Calu3 (cell line): ENCODE data around the gene CCL16. TPM values are rescaled to one million over a fixed set of nuclear protein-coding genes. Genes with fewer than 3 reads are reported as not detected.
"Not testable (repeated sequence)": the region's sequence is repeated elsewhere in the genome, so short reads cannot be mapped to it uniquely, and the experiment has no call there.

ENCODE experiments used
- BruUV-seq: library from RNA; stranded (reverse); fragments of 400-500 nt; replicated peaks from 2 replicates; lab custom pipeline; 2021; lab: Mats Ljungman, UMichigan
- CTCF ChIA-PET: fragments of 300-600 bp; sonication (Branson Sonifier 250); formaldehyde crosslinking; loops from one replicate; lab custom pipeline; 2022; ENCODE audit warnings: antibody characterized with exemption; lab: Charles Lee
- DNase-seq: peaks from one replicate; pipeline ENCODE4 v3.0.0; 2022
- H3K27ac Mint-ChIP-seq: one replicate; pipeline ENCODE4 v1.8.0; 2022; ENCODE audit warnings: mixed read lengths; ENCODE audit not compliant: unreplicated experiment
- H3K27me3 Mint-ChIP-seq: one replicate; pipeline ENCODE4 v1.8.0; 2022; ENCODE audit warnings: mixed read lengths; ENCODE audit not compliant: unreplicated experiment
- H3K36me3 Mint-ChIP-seq: one replicate; pipeline ENCODE4 v1.8.0; 2022; ENCODE audit warnings: mild to moderate bottlenecking, moderate library complexity, mixed read lengths; ENCODE audit not compliant: insufficient read depth, unreplicated experiment
- H3K4me1 Mint-ChIP-seq: one replicate; pipeline ENCODE4 v1.8.0; 2022; ENCODE audit warnings: mild to moderate bottlenecking, low read depth, mixed read lengths; ENCODE audit not compliant: unreplicated experiment
- H3K4me3 Mint-ChIP-seq: one replicate; pipeline ENCODE4 v1.8.0; 2022; ENCODE audit warnings: mild to moderate bottlenecking, low read depth, moderate library complexity, mixed read lengths; ENCODE audit not compliant: unreplicated experiment
- H3K9me3 Mint-ChIP-seq: one replicate; pipeline ENCODE4 v1.8.0; 2022; ENCODE audit warnings: low read depth, mixed read lengths; ENCODE audit not compliant: unreplicated experiment
- intact Hi-C: fragments of 100-400 bp; cut with micrococcal nuclease; formaldehyde crosslinking; loops from one replicate; pipeline ENCODE4 v1.10.0; 2022; ENCODE audit not compliant: unreplicated experiment
- total RNA-seq: library from RNA; stranded (reverse); gene quantifications from 2 replicates; pipeline ENCODE4 v1.2.3, GENCODE V29; 2022
- TF ChIP-seq, protein P1 (sequence below): fragments of 200-600 bp; IDR thresholded peaks from one replicate; pipeline ENCODE4 v1.8.0; 2022; ENCODE audit warnings: antibody characterized with exemption; ENCODE audit not compliant: unreplicated experiment

Gene CCL16
- total RNA-seq, 1 experiment from 2014 or later, result not detected

DNA sequence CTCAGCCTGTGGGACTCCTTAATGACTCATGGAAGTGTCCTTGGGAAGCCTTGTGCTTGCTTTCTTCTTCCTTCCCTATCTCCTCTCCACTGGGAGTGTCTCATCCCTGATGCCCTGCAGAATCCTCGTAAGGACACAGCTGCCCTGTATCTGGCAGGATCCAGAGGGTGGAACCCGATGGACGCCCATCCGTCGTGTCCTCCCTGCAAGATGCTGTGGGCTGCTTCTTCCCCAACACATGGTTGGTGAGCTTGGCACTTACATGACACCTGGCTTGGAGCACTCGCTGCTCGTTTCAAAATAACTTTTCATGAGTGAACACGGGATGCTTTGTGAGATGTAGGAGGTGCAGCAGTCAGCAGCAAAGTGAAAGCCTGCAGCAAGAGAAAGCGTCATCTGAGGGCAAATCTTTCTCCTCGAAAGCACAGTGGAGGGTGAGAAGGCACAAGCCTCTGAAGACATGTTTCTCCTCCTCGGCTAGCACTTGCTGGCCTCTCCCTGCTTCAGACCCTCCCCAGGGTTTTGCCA lies 16.8 kb upstream of the CCL16 start:
- CTCF ChIA-PET, result no interaction called here

DNA sequence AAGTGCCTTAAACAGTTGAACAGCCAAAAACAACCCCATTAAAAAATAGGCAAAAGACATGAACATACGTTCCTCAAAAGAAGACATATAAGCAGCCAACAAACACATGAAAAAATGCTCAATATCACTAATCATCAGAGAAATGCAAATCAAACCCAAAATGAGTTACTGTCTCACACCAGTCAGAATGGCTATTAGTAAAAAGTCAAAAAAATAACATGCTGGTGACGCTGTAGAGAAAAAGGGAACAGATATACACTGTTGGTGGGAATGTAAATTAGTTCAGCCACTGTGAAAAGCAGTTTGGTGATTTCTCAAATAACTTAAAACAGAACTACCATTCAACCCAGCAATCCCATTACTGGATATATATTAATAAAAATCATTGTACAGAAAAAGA lies 14.0 kb upstream of the CCL16 start:
- intact Hi-C loops, H3K36me3 Mint-ChIP-seq, BruUV-seq, DNase-seq, H3K27ac Mint-ChIP-seq, CTCF ChIA-PET, H3K4me1 Mint-ChIP-seq, H3K4me3 Mint-ChIP-seq, H3K9me3 Mint-ChIP-seq: not testable (repeated sequence)
- H3K27me3 Mint-ChIP-seq, result peaks cover 16% of the 10 kb centered on the region

More for the DNA sequence above, 16.8 kb upstream of the CCL16 start:
- intact Hi-C loops, result no loop called here
- H3K27ac Mint-ChIP-seq, result no peak overlapping the region
- no peaks in the 10 kb centered on the region for H3K9me3 Mint-ChIP-seq
- H3K4me3 Mint-ChIP-seq, result no peak overlapping the region
- no TSS peak for BruUV-seq
- TF ChIP-seq, protein P1, sequence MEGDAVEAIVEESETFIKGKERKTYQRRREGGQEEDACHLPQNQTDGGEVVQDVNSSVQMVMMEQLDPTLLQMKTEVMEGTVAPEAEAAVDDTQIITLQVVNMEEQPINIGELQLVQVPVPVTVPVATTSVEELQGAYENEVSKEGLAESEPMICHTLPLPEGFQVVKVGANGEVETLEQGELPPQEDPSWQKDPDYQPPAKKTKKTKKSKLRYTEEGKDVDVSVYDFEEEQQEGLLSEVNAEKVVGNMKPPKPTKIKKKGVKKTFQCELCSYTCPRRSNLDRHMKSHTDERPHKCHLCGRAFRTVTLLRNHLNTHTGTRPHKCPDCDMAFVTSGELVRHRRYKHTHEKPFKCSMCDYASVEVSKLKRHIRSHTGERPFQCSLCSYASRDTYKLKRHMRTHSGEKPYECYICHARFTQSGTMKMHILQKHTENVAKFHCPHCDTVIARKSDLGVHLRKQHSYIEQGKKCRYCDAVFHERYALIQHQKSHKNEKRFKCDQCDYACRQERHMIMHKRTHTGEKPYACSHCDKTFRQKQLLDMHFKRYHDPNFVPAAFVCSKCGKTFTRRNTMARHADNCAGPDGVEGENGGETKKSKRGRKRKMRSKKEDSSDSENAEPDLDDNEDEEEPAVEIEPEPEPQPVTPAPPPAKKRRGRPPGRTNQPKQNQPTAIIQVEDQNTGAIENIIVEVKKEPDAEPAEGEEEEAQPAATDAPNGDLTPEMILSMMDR, result no peak
- H3K4me1 Mint-ChIP-seq, result peaks cover 15% of the 10 kb centered on the region
- no peak for DNase-seq
- H3K36me3 Mint-ChIP-seq, result no peaks in the 10 kb centered on the region
- peaks cover 16% of the 10 kb centered on the region for H3K27me3 Mint-ChIP-seq

DNA sequence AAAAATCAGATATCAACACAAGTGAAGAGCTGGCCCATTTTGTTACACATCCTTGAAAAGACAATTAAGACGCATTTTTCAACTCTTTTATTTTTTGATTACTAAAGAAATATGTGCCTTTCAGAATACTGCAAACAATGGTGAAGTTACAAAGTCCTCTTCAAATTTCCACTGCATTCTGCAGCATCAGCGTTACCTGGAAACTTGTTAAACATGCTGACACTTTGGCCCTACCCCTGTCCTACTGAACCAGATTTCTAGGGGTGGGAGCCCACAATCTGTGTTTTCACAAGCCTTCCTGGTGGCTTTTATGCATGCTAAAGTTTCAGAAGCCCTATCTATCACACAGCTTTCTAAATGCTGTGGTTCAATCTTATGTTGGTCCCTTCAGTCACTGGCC lies 9.8 kb upstream of the CCL16 start:
- no peak overlapping the region for H3K27ac Mint-ChIP-seq
- TF ChIP-seq, protein P1, result no peak
- H3K9me3 Mint-ChIP-seq, result peaks cover 2% of the 10 kb centered on the region
- H3K27me3 Mint-ChIP-seq, result peaks cover 11% of the 10 kb centered on the region
- intact Hi-C loops, result no loop called here
- DNase-seq, result no peak
- no TSS peak for BruUV-seq
- no peak overlapping the region for H3K4me3 Mint-ChIP-seq
- CTCF ChIA-PET, result no interaction called here
- H3K4me1 Mint-ChIP-seq, result no peaks in the 10 kb centered on the region
- no peaks in the 10 kb centered on the region for H3K36me3 Mint-ChIP-seq

DNA sequence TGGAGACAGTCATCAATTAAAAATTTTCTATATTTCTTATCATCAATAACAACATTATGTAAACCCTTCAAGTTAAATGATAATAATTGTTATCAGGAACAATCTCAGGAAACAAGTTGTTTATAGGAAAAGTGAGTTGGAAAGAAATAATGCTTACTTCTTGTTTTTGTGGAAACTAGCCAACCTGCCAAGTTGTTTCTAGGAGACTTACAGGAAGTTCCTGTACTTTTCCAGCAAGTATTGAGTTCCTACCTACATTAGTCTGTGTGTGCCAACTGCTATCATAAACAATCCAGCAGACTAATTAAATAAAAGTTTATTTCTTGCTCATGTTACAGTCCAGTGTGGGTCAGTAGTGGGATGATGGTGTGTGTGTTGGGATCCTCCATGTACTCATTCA lies 6.9 kb upstream of the CCL16 start:
- Mint-ChIP-seq H3K9me3 (peaks cover 2% of the 10 kb centered on the region), H3K4me1 (no peaks in the 10 kb centered on the region), H3K27ac (no peak overlapping the region), H3K4me3 (no peak overlapping the region), H3K36me3 (no peaks in the 10 kb centered on the region), H3K27me3 (peaks cover 39% of the 10 kb centered on the region)
- intact Hi-C loops, result no loop called here
- CTCF ChIA-PET, result no interaction called here
- no TSS peak for BruUV-seq
- DNase-seq, result no peak
- TF ChIP-seq, protein P1, result no peak

DNA sequence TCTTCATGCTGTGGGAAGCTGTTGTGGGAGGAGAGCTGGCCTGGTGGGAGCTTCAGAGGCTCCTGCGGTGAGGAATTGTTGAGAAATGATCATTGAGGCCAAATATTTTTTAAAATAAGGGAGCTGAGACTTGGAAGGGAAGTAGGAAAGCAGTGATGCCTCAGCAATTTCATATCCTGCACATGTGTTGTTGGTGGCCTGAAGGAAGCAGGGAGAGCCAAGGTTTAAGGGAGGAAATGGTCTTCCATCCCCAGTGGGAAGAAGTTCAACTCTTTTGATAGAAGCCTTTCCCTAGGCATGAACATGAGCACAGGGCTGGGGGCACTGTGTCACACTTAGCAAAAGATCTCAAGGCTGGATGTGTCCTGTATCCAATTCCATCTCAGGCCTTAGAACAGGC lies 5.3 kb upstream of the CCL16 start, which contains the start of gene CCL14:
Gene CCL14, minus strand, starts transcription at position 87 of the 400 bp plus-strand sequence. Its CDS starts 80 bp downstream, at position 7.
- no TSS peak for BruUV-seq
- intact Hi-C loops, result no loop called here
- Mint-ChIP-seq H3K27ac (no peak within 1 kb of the TSS), H3K9me3 (no peaks in the 10 kb centered on the region), H3K36me3 (no peaks in the 10 kb centered on the region), H3K27me3 (peaks cover 54% of the 10 kb centered on the region), H3K4me3 (no peak within 1 kb of the TSS), H3K4me1 (no peaks in the 10 kb centered on the region)
- no peak for DNase-seq
- TF ChIP-seq, protein P1, result no peak
- CTCF ChIA-PET, result interaction anchor here (0.7 kb wide), 1 partner anchor 18 kb away, joined by 3 read pairs; no protein-coding TSS in a partner anchor
